HCT116 (cell line): ENCODE measurements around the gene ATP6V0B. TPM values are rescaled to one million over a fixed set of nuclear protein-coding genes. Genes with fewer than 3 reads are reported as not detected.
A peak's percentile ranks its signal among the peaks of the same experiment; 100 is the strongest.

Source experiments
- ATAC-seq: fragments of 200-7000 bp; cut with Tn5 transposase; 2 replicates; pipeline ENCODE4 v1.9.1; 2020; ENCODE audit warnings: mild to moderate bottlenecking, moderate library complexity
- BruUV-seq: library from RNA; stranded (reverse); fragments of 400-500 nt; replicated peaks from 2 replicates; lab custom pipeline; 2021; lab: Mats Ljungman, UMichigan
- CTCF ChIA-PET: fragments of 300-600 bp; sonication (Branson Sonifier 250); formaldehyde crosslinking; loops from one replicate; lab custom pipeline; 2021; ENCODE audit warnings: antibody characterized with exemption; lab: Charles Lee
- POLR2A ChIA-PET: fragments of 300-600, 350-600 bp; sonication (Branson Sonifier 250); formaldehyde crosslinking; loops from one replicate; lab custom pipeline; 2021; ENCODE audit warnings: antibody characterized with exemption; lab: Charles Lee
- RAD21 ChIA-PET, 2 experiments: fragments of 300-600 bp; sonication (Branson Sonifier 250); formaldehyde crosslinking; loops; one replicate each; lab custom pipeline; 2023; ENCODE audit warnings: low total read pairs in 2 of 2; ENCODE audit not compliant: uncharacterized antibody in 2 of 2, unreplicated experiment in 2 of 2, low non-redundant PET in 1 of 2; lab: Charles Lee
- DNase-seq: peaks from one replicate; pipeline ENCODE4 v3.0.0-alpha.2; 2010; ENCODE audit warnings: low read depth, low spot score
- H2AFZ ChIP-seq: fragments of 200-600 bp; shearing (Covaris generic), sonication (generic); 2 replicates; pipeline ENCODE4 v1.6.1; 2017; ENCODE audit warnings: low read depth, mixed run types, mixed read lengths, antibody characterized with exemption, low read length; ENCODE audit not compliant: poor library complexity, severe bottlenecking
- H3K27ac ChIP-seq: 2 replicates; pipeline ENCODE4 v1.5.1; 2012; ENCODE audit warnings: low read depth, low read length
- H3K27me3 ChIP-seq: fragments of 200-600 bp; sonication (generic); 2 replicates; pipeline ENCODE4 v1.6.1; 2016; ENCODE audit warnings: mixed run types, low read length, mixed read lengths; ENCODE audit not compliant: insufficient read depth
- H3K36me3 ChIP-seq, 2 experiments: fragments of 200-500 bp in 1 of 2; fragments of 200-600 bp in 1 of 2; sonication (Bioruptor generic) in 1 of 2; sonication (generic) in 1 of 2; 2 replicates each; pipeline versions ENCODE4 v1.5.1 to v1.6.1; 2014 to 2016; ENCODE audit warnings: low read length in 2 of 2, inconsistent platforms in 1 of 2, mixed read lengths in 1 of 2, mixed run types in 1 of 2; ENCODE audit not compliant: insufficient read depth in 2 of 2, control insufficient read depth in 1 of 2
- H3K4me1 ChIP-seq, 2 experiments: fragments of 200-600 bp in 1 of 2; sonication (generic) in 1 of 2; 2 replicates each; pipeline versions ENCODE4 v1.5.1 to v1.6.1; 2012 to 2017; ENCODE audit warnings: low read length in 2 of 2, inconsistent platforms in 1 of 2, mild to moderate bottlenecking in 1 of 2, mixed read lengths in 1 of 2, mixed run types in 1 of 2, moderate library complexity in 1 of 2; ENCODE audit not compliant: insufficient read depth in 2 of 2, control insufficient read depth in 1 of 2
- H3K4me2 ChIP-seq: fragments of 200-600 bp; sonication (generic); 2 replicates; pipeline ENCODE4 v1.6.1; 2017; ENCODE audit warnings: mixed run types, low read length, mixed read lengths
- H3K4me3 ChIP-seq, 2 experiments: fragments of 200-600 bp in 1 of 2; sonication (generic) in 1 of 2; replicated peaks in 1 of 2; 2 replicates each; pipeline ENCODE4 v1.5.1; 2011 to 2016; ENCODE audit warnings: low read length in 2 of 2, control low read depth in 1 of 2, low read depth in 1 of 2, mild to moderate bottlenecking in 1 of 2, mixed read lengths in 1 of 2, mixed run types in 1 of 2
- H3K79me2 ChIP-seq: fragments of 200-600 bp; sonication (generic); 2 replicates; pipeline ENCODE4 v1.6.1; 2017; ENCODE audit warnings: mild to moderate bottlenecking, mixed run types, low read length, moderate library complexity, mixed read lengths; ENCODE audit not compliant: insufficient read depth
- H3K9ac ChIP-seq: fragments of 200-600 bp; sonication (generic); 2 replicates; pipeline ENCODE4 v1.6.1; 2016; ENCODE audit warnings: low read length, mixed read lengths
- H3K9me2 ChIP-seq: fragments of 200-600 bp; sonication (generic), shearing (Covaris generic); 2 replicates; pipeline ENCODE4 v1.6.1; 2017; ENCODE audit warnings: mixed run types, mild to moderate bottlenecking, moderate library complexity; ENCODE audit not compliant: insufficient read depth
- H3K9me3 ChIP-seq, 2 experiments: fragments of 200-500 bp in 1 of 2; fragments of 200-600 bp in 1 of 2; sonication (Bioruptor generic) in 1 of 2; sonication (generic) in 1 of 2; 2 replicates each; pipeline ENCODE4 v1.6.1; 2014 to 2017; ENCODE audit warnings: low read length in 2 of 2, mixed read lengths in 2 of 2, inconsistent platforms in 1 of 2, low read depth in 1 of 2, mild to moderate bottlenecking in 1 of 2, mixed run types in 1 of 2, moderate library complexity in 1 of 2; ENCODE audit not compliant: control insufficient read depth in 1 of 2, insufficient read depth in 1 of 2
- H4K20me1 ChIP-seq: fragments of 200-600 bp; sonication (generic), shearing (Covaris generic); 2 replicates; pipeline ENCODE4 v1.6.1; 2017; ENCODE audit warnings: mixed run types, mild to moderate bottlenecking, moderate library complexity; ENCODE audit not compliant: insufficient read depth
- CTCF ChIP-seq, 3 experiments: fragments of 200-600 bp in 1 of 3; sonication (generic) in 1 of 3; IDR thresholded peaks in 2 of 3; conservative IDR thresholded peaks in 1 of 3; 2 replicates each; pipeline ENCODE4 v1.5.1; 2012 to 2017; ENCODE audit warnings: low read depth in 2 of 3, low read length in 2 of 3, antibody characterized with exemption in 1 of 3, borderline replicate concordance in 1 of 3, control low read depth in 1 of 3, mild to moderate bottlenecking in 1 of 3, mixed read lengths in 1 of 3, mixed run types in 1 of 3, moderate library complexity in 1 of 3; ENCODE audit not compliant: insufficient read depth in 1 of 3
- EZH2 ChIP-seq: fragments of 200-600 bp; sonication (generic); IDR thresholded peaks from 2 replicates; pipeline ENCODE4 v1.6.1; 2017; ENCODE audit warnings: antibody characterized with exemption, mixed run types
- POLR2A ChIP-seq: IDR thresholded peaks from 2 replicates; pipeline ENCODE4 v1.7.0; 2011; ENCODE audit warnings: borderline replicate concordance; ENCODE audit not compliant: insufficient read depth, insufficient read length; ENCODE audit errors: extremely low read depth
- POLR2AphosphoS5 ChIP-seq: IDR thresholded peaks from 2 replicates; pipeline ENCODE4 v1.6.1; 2011; ENCODE audit warnings: mild to moderate bottlenecking, low read depth, low read length, moderate library complexity
- YY1 ChIP-seq: IDR thresholded peaks from 2 replicates; pipeline ENCODE4 v1.6.1; 2011; ENCODE audit warnings: low read length, low read depth, moderate library complexity, mild to moderate bottlenecking; ENCODE audit not compliant: insufficient replicate concordance; ENCODE audit errors: extremely low read depth
- ZFX ChIP-seq: fragments of 450-650 bp; IDR thresholded peaks from 2 replicates; pipeline ENCODE4 v1.6.1; 2017
- intact Hi-C: fragments of 100-400 bp; cut with micrococcal nuclease; formaldehyde crosslinking; loops from 2 replicates; pipeline ENCODE4 v1.10.0; 2022
- total RNA-seq: library from RNA; stranded (reverse); gene quantifications from one replicate; pipeline ENCODE4 v1.2.1, GENCODE V29; 2021; ENCODE audit not compliant: unreplicated experiment

Gene ATP6V0B
- total RNA-seq, 1 experiment from 2014 or later, result 122 TPM

- Histone ChIP-seq H3K27ac (peak overlapping the region; percentile 71), H3K9ac (peak overlapping the region; percentile 80), H3K27me3 (no peaks in the 10 kb centered on the region), H3K79me2 (peaks cover 9% of the 10 kb centered on the region; the same call in 1 of the 2 replicates), H3K36me3 (0 out of 4 replicates have a peak, but pooled peaks cover 0 to 10% of the 10 kb centered on the region in 2 experiments), H3K4me2 (peak overlapping the region; percentile 92), H3K4me3 (peak overlapping the region; percentile 75 to 77), H4K20me1 (no peaks in the 10 kb centered on the region), H3K9me3 (no peaks in the 10 kb centered on the region), H3K9me2 (no peaks in the 10 kb centered on the region), H2AFZ (no peak overlapping the region), H3K4me1 (peaks cover 31 to 63% of the 10 kb centered on the region in 2 experiments)
- CTCF ChIA-PET, result interaction anchor here (0.8 to 12.2 kb wide), 49 partner anchors 10 to 708 kb away, joined by 3 to 479 read pairs (median 5); partner anchors contain the start of genes ATP6V0B, IPO13, KDM4A and PTPRF
- ATAC-seq (peak; percentile 74), DNase-seq (peak; percentile 68)
- TSS peak; percentile 43 for BruUV-seq
- POLR2A ChIA-PET, result interaction anchor here (0.8 to 2.7 kb wide), 15 partner anchors 9 to 409 kb away, joined by 3 to 45 read pairs (median 3); partner anchors contain the start of genes DPH2, IPO13, KDM4A and ST3GAL3
- RAD21 ChIA-PET, result interaction anchor here (0.6 to 3.6 kb wide), 16 partner anchors 10 to 1021 kb away, joined by 3 to 109 read pairs (median 4); partner anchors contain the start of genes KDM4A (in 1 of the 2) and PTPRF (in 1 of the 2)
- TF ChIP-seq POLR2A (peak; percentile 12), ZFX (peak; percentile 55; the same call in 1 of the 2 replicates), POLR2AphosphoS5 (peak; percentile 20; the same call in 1 of the 2 replicates), EZH2 (no peak), YY1 (peak; percentile 81), CTCF (IDR thresholded peaks at IDR 0.05 in 2 of 3, conservative IDR thresholded peaks at IDR 0.05 in 1 of 3; ENCODE audit: borderline replicate concordance in 1 of 3, insufficient read depth in 1 of 3, low read depth in 2 of 3, low read length in 2 of 3) (peak in 2 of 3 experiments; percentile 91 to 96; a peak in 4 of 6 replicates)
- intact Hi-C loops, result loop anchor here (1.0 to 5.0 kb wide), 6 partner anchors 25 to 407 kb away; partner anchors contain the start of gene ST3GAL3
These were observed 40.4 kb upstream of the ATP6V0B start for GRCh38 chr1:43934101-43934985.
